BE2C (cell line): ENCODE data around the gene ABHD15. TPM values are rescaled to one million over a fixed set of nuclear protein-coding genes. Genes with fewer than 3 reads are reported as not detected.

Experiments
- DNase-seq: peaks from one replicate; pipeline ENCODE4 v3.0.0-alpha.2; 2020
- H3K27me3 ChIP-seq: fragments of 250-450 bp; sonication (Bioruptor Pico); 2 replicates; pipeline ENCODE4 v1.5.1; 2020; ENCODE audit warnings: mild to moderate bottlenecking
- H3K36me3 ChIP-seq: fragments of 250-450 bp; sonication (Bioruptor Pico); 2 replicates; pipeline ENCODE4 v1.5.1; 2020; ENCODE audit warnings: mild to moderate bottlenecking
- H3K4me1 ChIP-seq: fragments of 250-450 bp; sonication (Bioruptor Pico); 2 replicates; pipeline ENCODE4 v1.5.1; 2020
- H3K4me3 ChIP-seq: 2 replicates; pipeline ENCODE4 v1.5.1; 2011; ENCODE audit warnings: low read depth, low read length
- H3K9me3 ChIP-seq: fragments of 250-450 bp; sonication (Bioruptor Pico); 2 replicates; pipeline ENCODE4 v1.5.1; 2020
- CTCF ChIP-seq: IDR thresholded peaks from 2 replicates; pipeline ENCODE4 v1.5.1; 2012; ENCODE audit warnings: mild to moderate bottlenecking, low read depth, low read length
- polyA plus RNA-seq: library from polyadenylated mRNA; unstranded; fragments of >200 nt; gene quantifications from one replicate; pipeline ENCODE4 v1.2.1, GENCODE V29; 2012; ENCODE audit warnings: low read depth, missing spikeins; ENCODE audit not compliant: insufficient read length, insufficient read depth

The ABHD15 gene
- 0.12 TPM for polyA plus RNA-seq

- no peaks in the 10 kb centered on the region for H3K9me3 ChIP-seq
- peak within 1 kb of the TSS; percentile 64 for H3K4me3 ChIP-seq
- TF ChIP-seq CTCF, result no peak
- H3K4me1 ChIP-seq, result no peaks in the 10 kb centered on the region
- peaks cover 20% of the 10 kb centered on the region for H3K27me3 ChIP-seq
- peak; percentile 52 for DNase-seq
- H3K36me3 ChIP-seq, result no peaks in the 10 kb centered on the region
These were observed at the start of gene ABHD15 for GRCh38 chr17:29566473-29567303. ABHD15 (minus strand) TSS chr17:29567037; CDS start chr17:29566966, 71 bp downstream.

- Histone ChIP-seq H3K36me3 (peaks cover 13% of the 10 kb centered on the region), H3K9me3 (no peaks in the 10 kb centered on the region), H3K27me3 (no peaks in the 10 kb centered on the region), H3K4me1 (no peaks in the 10 kb centered on the region), H3K4me3 (no peak overlapping the region)
- no peak for TF ChIP-seq CTCF
- no peak for DNase-seq
These were observed 48.9 kb upstream of the ABHD15 start for GRCh38 chr17:29615492-29616299.

- Histone ChIP-seq H3K27me3 (no peaks in the 10 kb centered on the region), H3K4me1 (no peaks in the 10 kb centered on the region), H3K4me3 (no peak overlapping the region), H3K36me3 (peaks cover 13% of the 10 kb centered on the region), H3K9me3 (no peaks in the 10 kb centered on the region)
- no peak for TF ChIP-seq CTCF
- no peak for DNase-seq
These were observed 48.2 kb upstream of the ABHD15 start for GRCh38 chr17:29615048-29615385.

- no peak for DNase-seq
- H3K27me3 ChIP-seq, result no peaks in the 10 kb centered on the region
- peaks cover 13% of the 10 kb centered on the region for H3K36me3 ChIP-seq
- TF ChIP-seq CTCF, result no peak
- no peaks in the 10 kb centered on the region for H3K4me1 ChIP-seq
- H3K4me3 ChIP-seq, result no peak overlapping the region
- H3K9me3 ChIP-seq, result no peaks in the 10 kb centered on the region
These were observed 47.7 kb upstream of the ABHD15 start for GRCh38 chr17:29614349-29615047.

GRCh38 chr17:29613856-29614255, 47.0 kb upstream of the ABHD15 start:
- peaks cover 13% of the 10 kb centered on the region for H3K36me3 ChIP-seq
- no peaks in the 10 kb centered on the region for H3K27me3 ChIP-seq
- no peaks in the 10 kb centered on the region for H3K4me1 ChIP-seq
- no peak overlapping the region for H3K4me3 ChIP-seq
- no peak for DNase-seq
- TF ChIP-seq CTCF, result no peak
- no peaks in the 10 kb centered on the region for H3K9me3 ChIP-seq
